ENCODE results near the gene SH3GL1.

Gene SH3GL1

DNA sequence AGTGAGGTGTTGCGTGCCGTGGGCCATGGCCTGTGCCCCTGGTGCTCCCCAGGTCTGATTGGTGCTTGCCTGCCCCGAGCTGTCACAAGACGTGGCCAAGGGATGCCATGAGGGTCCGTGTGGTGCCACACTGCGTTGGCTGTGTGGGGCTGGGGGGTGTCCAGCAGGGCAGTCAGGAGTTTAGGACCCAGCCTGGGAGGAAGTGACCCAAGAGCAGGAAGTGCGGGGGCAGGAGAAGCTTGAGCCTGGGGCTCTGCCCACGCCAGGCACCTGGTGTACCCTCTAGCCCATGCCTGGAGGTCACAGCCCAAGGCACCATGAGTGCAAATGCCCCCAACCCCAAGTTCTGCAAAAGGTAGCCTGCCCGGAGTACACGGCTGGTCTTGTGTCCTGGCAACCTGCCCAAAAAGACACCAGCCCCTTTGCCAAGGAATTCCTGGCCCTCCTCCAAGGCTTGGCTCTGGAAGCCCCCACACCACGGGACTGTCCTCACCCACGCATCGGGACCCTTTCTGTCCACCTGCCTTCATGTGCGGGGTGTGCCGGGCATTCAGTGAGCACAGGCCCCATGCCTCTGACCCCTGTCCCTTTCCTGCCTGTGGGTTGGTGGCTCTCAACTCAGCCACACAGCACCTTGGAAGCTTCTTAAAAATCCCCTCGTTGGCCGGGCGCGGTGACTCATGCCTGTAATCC, 32.1 kb downstream of the SH3GL1 start:
- H3K4me3 ChIP-seq (ENCODE audit: low read depth, low read length): no peak overlapping the region
- DNase-seq (ENCODE audit: low read depth): no peak

DNA sequence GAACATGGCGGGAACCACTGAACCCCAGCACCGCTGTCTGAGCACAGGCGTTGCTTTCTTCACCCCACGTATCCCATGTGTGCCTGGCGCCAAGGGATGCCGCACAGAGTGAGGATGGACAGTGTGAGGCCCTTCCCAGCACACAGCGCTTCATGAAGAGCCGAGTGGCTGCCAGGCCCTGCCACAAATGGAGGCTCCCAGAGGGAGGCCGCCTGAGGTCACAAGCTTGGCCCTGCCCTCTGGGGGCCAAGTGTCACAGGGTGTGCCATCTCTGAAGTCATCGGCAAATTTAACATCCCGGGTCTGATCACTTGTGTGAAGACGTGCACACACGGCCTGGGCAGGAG, 32.6 kb downstream of the SH3GL1 start:
- no peak overlapping the region for H3K4me3 ChIP-seq (ENCODE audit: low read depth, low read length)
- no peak for DNase-seq (ENCODE audit: low read depth)

DNA sequence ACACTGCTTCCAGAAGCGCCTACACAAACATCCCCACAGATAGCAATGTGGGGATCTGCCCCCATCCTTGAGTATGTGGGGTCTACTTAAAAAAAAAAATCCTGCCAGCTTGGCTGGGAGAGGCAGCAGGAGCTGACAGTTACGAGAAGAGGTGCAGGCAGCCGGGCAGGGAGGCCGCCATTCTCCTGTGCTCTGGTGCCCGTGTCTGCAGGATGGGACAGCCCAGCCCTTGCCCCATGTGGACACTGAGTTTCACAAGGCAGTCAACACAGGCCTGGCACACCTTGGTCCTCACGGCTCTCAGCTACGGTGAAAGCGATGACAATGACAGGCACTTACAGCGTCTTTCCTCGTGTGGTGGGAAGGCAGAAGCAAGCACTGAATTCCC, 33.0 kb downstream of the SH3GL1 start:
- DNase-seq (ENCODE audit: low read depth): no peak
- H3K4me3 ChIP-seq (ENCODE audit: low read depth, low read length): no peak overlapping the region

DNA sequence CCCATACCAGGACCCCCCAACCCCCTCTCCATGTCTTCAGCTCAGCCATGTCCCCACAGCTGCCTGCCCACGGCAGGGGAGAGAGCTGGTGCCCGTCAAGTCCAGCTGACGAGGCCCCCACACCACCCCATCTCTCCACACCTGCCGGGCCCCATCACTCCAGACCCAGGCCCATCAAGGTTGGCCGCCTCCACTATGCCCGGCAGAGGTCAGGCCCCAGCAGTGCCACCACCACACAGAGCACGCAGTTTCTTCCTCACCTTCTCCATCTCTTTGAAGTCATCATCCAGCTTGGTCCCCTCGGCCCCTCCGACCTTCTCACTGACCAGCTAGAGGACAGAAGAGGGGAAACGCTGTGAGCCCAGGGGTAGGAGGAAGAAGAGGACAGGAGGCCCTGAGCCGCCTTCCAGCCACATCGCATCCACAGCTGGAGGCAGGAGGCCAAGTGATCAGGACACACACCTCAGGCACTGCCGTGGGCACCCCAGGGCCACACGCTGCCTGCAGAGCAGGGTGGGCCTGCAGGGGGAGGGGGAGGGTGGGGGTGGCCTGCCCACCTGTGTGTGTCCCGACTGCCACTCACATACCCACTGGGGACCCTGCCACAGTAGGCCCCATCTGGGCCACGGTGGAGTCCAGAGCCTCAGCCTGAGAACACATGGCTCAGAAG, 33.5 kb downstream of the SH3GL1 start:
- H3K4me3 ChIP-seq (ENCODE audit: low read depth, low read length): no peak overlapping the region
- no peak for DNase-seq (ENCODE audit: low read depth)

DNA sequence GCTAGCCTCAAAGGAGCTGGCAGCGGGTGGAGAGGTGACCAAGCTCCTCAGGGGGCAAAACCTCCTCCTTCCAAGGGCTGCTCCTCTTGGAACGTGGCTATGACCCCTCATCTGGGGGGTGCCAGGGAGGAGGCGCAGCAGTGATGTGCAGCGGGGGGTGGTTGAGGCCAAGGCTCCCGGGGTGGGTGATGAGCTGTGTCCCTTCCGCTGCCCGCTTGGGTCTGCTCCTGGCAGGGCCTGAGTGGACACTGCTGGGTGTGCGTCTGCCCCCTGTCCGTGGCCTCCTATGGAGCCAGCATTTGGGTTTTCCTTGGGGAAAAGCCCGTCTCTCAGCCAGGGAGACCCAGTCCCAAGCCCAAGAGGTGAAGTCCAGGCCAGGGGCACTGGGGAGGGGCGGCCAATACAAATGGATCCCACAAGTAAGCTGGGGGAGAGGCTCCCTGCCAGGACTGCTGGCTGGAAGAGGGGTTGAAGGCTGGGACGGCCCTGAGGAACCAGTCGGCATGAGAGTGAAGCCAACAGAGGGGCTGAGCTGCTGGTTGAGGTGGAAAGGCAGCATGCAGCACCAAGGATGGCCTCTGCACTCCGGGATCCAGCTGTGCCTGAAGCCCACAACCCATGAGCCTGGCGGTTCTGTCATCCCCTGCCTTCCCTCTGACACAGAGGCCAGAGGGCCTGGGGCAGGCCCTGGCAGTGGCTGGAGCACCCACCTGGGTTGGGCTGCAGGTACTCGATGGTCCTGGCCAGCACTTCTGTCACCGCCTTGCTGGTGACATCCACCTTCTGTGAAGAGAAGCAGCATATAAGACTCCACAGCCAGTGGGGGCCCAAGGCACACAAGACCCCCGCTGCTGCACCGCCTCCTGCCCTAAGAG, 34.3 kb downstream of the SH3GL1 start:
- no peak overlapping the region for H3K4me3 ChIP-seq (ENCODE audit: low read depth, low read length)

DNA sequence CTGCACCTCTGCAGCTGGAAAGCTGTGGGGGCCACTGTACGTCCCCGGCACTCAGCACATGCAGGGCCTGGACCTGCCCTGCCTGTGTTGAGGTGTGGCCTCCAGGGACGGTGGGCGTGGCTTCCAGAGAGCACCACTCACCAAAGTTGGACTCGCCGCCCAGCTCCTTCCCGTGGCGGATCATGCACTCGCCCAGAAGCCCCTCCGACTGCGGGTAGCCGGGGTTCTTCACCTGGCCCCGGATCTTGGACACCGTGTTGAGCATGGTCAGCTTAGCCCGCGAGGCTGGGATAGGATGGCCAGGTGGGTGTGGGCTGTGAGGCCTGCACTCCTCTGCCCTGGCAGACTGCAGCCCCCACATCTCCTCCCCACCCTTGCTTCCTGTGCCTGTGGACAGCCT, 35.0 kb downstream of the SH3GL1 start:
- no peak overlapping the region for H3K4me3 ChIP-seq (ENCODE audit: low read depth, low read length)
- no peak for DNase-seq (ENCODE audit: low read depth)

More for the DNA sequence above, 34.3 kb downstream of the SH3GL1 start:
- DNase-seq (ENCODE audit: low read depth): no peak

DNA sequence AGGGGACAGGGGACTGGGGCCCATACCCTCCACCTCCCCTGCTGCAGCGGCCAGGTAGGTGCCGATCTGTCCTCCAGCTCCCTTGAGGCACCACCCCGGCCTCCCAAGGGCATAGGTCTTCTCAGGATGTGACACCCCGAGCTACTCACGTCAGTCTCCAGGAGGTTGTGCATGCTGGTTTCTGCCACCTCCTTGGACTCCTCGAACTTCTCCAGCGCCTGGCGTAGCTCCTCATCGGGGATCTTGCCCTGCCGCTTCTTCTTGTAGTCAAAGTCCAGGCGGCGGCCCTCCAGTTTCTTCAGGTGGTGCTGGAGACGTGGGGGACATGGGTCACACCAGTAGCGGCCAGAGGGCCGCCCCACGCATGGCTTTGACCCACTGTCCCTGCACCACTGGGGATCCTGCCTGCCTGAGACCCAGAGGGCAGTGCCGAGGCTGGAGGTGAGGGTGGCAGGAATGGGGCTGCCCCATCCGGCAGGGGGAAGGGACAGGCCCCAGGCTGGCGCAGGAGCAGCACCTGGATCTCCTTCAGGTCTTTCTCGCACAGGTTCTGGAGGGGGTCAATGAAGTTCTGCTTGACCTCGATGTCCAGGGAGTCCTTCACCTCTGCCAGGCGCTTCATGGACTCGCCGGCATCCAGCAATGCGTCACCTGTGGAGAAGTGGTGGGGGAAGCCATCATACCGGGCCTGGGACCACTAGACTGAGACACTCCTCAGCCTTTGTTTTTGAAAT, 36.6 kb downstream of the SH3GL1 start:
- no peak overlapping the region for H3K4me3 ChIP-seq (ENCODE audit: low read depth, low read length)
- DNase-seq (ENCODE audit: low read depth): no peak

DNA sequence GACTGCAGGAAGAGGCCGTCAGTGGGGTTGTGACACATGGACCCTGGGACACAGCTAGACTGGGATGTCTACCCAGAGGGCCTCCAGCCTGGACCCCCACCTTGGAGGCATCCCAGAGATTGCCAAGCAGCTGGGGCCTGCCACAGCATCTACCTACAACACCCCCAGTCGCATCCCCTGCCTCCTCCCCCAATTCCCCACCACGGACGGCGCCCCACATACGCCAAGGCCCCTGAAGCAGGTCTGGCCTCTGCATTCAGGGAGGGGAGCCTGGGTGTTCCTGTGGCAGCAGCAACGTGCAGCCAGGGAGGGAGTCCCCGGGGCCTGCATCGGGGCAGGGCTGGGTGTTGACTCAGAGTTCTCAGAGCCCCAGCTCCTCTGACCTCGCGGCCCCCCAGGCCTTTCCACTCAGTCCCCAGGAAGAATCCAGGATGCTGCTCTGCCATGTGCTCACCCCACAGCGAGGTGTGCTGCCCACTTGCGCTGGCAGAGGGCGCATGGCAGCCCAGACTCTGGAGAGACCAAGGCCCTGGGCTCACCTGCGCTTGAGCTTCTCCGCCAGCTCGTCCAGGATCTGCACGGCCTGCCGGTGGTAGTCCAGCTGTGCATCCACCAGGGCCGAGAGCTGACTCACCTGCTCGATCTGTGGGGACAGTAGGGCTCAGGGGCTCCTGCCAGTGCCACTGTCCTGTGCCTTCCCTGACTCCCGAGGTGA, 37.4 kb downstream of the SH3GL1 start:
- no peak overlapping the region for H3K4me3 ChIP-seq (ENCODE audit: low read depth, low read length)
- DNase-seq (ENCODE audit: low read depth): no peak

DNA sequence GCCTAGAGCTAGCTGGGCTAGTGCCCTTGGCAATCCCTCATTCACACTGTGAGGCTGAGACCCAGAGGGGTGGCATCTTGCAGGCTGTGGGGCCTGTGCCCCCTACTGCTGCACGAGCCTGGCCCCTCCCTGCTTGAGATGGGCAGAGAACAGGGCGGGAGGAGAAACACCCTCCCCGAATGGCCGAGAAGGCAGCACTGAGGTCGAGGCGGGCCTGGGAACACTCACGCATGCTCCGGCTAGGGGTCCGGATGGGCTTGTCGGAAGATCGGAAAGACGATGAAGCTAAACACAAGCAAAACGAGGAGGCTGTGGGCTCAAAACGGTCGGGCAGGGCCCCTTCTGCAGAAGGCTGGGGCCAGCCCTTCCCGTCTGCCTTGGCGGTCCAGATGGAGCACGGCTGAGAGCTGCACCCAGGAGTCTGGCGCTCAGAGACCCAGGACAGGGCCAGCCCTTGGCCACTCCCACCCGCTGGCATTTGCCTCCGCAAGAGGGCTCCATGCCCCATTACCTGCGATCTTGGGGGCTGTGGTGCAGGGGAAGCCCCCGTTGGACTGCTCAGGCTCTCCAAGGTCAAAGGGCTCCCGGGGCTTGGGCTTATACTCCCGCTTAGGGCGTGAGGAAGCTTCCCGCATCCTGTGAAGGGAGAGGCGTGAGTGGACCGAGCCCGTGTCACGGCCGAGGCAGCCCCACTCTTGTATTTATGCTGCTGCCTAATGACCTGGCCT, 38.1 kb downstream of the SH3GL1 start:
- DNase-seq (ENCODE audit: low read depth): no peak
- no peak overlapping the region for H3K4me3 ChIP-seq (ENCODE audit: low read depth, low read length)

DNA sequence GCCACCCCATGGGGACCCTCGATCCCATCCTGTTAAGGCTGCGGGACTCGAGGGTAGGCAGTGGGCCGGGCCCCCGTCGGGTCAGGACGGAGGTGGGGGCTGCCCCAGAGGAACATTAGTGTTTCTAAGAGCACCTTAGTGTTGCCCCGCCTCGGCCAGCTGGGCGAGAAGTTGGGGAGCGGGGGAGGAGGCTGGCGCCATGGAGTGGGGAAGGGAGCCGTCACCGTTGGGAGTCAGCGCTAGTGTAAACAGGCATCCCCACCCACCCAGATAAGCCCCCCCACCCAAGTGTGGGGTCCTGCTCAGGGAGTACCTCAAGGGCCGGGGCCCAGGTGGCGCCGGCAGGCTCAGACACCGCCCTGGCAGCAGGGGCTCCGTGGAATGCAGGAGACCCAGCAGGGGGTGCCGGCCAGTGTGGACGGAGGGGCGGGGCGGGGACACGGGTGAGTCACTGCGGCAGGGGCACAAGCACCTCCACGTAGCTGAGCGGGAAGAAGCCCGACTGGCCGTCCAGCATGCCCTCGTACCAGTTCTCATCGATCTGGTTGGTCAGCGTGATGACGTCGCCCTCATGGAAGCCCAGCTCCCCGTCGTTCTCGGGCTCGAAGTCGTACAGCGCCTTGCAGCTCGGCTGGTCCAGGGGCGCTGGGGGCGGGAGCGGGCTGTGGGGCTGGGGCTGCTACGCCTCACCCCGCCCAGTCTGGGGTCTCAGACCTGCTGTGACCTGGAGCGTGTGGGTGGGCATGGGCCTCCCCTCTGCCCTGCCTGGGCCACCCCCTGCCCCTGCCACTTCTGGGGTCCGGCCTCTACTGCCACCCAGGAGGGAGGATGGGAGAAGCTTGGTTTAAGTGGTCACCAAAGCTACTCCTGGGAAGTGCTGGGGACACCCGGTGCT, 38.9 kb downstream of the SH3GL1 start:
- no peak overlapping the region for H3K4me3 ChIP-seq (ENCODE audit: low read depth, low read length)
- DNase-seq (ENCODE audit: low read depth): no peak

DNA sequence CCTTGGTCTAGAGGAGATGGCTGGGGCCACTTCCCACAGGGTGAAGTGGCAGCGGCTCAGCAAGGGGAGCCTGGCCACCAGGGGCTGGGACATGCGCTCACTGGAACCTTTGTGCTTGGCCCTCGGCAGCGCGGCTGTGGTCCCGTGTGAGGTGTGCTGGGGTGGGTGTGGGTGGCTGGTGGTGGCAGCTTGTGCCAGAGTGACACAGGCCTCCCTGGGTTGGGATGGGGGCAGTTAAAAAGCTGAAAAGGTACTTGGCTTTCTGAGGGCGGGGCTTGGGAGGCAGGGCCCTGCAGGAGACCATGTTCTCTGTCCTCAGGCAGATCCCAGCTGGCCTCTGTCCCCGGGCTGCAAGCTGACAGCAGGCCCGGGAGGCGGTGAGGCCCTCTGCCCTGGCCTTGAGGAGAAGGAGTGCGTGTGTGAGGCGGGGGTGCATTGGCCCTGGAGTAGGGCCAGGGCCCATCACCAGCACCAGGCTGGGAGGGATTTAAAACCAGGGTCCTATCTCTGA, 39.7 kb downstream of the SH3GL1 start:
- no peak overlapping the region for H3K4me3 ChIP-seq (ENCODE audit: low read depth, low read length)

DNA sequence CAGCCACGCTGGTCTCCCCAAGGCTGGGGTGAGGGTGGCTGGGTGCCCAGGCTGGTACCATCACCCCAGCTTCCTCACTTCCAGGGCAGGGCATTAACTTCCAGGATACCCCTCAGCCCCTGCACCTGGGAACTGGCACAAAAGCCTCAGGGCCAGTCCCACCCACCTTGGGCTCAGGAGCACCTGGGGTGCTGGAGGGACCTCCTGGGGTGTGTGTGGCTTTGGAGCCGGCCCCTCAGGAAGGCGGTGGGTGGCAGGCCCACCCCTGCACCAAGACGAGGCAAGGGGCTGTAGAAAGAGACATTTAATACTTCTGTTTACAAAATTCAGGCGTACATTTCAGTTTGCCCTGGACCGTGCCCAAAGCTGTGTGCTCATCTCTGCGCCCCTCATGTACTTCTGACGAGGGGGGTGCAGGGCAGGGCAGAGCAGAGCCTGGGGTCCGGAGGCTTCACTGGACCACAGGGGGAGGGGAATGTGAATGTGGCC, 40.2 kb downstream of the SH3GL1 start:
- no peak overlapping the region for H3K4me3 ChIP-seq (ENCODE audit: low read depth, low read length)
- DNase-seq (ENCODE audit: low read depth): no peak

More for the DNA sequence above, 39.7 kb downstream of the SH3GL1 start:
- no peak for DNase-seq (ENCODE audit: low read depth)

DNA sequence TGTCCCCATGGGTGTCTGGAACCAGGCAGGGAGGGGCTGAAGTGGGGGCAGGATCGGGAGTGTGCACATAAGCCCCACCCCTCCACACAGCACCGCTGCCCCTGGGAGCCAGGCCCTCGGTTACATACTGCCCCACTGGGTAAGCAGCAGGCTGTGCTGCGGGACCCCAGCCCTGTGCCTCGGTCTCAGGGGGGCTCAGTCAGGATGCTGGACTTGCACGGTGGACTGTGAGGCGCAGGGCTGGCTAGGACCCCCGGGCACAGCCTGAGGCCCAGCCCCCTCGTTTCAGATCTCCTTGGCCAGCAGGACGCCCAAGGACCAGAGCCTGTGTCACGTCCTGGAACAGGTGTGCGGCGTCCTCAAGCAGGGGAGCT, 40.7 kb downstream of the SH3GL1 start:
- H3K4me3 ChIP-seq (ENCODE audit: low read depth, low read length): no peak overlapping the region
- DNase-seq (ENCODE audit: low read depth): no peak

DNA sequence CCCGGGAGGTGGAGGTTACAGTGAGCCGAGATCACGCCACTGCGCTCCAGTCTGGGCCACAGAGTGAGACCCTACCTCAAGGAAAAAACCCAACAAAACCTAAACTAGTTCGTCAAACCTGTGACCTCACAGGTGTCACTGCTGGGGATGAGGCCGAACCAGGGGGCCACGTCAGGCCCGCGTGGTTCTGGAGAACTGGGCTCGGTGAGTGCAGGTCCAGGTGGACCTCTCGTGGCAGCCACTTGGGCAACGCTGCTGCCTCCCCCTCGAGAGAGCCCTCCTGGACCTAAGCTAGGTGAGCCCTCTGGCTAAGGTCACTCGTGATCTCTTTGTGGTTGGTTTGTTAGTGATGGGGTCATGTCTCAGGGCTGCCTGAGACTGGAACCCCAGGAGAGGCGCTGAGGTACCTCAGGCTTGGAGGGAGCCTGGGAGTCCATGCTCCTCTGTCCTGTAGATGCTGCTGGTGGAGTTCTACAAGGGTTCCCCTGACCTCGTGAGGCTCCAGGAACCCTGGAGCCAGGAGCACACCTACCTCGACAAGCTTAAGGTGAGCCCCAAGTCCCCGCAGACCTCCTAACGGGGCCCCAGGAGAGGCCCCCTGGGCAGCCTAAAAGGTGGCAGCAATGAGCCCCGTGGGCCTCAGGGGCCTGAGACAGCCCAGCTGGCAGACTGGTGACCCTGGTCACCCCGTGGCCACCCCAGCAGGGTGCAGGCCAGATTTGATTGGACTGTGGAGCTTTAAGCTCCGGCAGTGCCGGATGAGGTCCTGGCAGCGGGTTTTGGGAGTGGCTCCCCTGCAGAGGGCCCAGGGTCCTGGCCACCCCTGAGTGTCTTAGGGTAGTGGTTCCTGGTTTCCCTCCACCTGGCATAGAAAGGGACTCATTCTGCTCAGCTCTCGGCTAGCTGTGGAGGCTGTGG, 41.4 kb downstream of the SH3GL1 start:
- DNase-seq (ENCODE audit: low read depth): no peak
- no peak overlapping the region for H3K4me3 ChIP-seq (ENCODE audit: low read depth, low read length)

DNA sequence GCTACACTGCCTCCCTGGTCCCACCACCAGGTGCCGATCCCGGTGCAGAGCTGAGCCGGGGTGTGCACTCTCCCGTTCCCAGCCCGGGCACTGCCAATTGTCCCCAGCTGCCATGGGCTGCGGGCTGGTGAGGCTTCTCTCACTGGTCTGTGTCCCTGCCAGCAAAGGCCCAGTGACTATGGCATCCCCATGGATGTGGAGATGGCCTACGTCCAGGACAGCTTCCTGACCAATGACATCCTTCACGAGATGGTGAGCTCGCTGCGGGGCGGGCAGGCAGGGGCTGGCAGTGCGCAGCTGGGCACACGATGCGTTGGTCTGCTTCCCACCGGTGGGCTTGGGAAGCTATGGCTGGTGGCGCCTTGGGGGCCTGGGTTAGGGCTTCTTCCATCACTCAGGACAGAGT, 42.4 kb downstream of the SH3GL1 start:
- no peak for DNase-seq (ENCODE audit: low read depth)
- H3K4me3 ChIP-seq (ENCODE audit: low read depth, low read length): no peak overlapping the region

DNA sequence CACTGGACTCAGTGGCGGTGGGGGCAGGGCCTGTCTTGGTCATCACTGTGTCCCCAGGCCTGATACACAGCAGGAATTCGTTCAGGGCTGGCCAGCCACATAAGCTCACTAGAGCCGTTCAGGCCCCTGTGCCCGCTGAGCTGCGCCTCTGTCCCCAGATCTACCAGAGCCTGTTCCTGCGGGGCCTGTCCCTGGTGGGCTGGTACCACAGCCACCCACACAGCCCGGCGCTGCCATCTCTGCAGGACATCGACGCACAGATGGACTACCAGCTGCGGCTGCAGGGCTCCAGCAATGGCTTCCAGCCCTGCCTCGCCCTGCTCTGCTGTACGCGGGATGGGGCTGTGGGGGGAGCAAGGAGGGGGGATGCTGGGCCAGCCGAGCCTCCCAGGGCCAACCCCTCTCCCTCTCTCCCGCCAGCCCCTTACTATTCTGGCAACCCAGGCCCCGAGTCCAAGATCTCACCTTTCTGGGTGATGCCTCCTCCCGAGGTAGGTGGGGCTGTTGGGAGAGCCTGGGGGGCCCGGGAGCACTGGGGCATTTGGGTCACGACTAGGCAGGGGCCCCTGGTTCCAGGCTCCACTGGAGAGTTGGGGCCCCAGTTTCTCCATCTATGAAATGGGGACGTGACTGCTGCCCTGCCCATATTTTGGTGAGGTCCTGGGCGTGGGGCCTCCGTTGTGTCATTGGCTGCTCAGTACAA, 43.1 kb downstream of the SH3GL1 start:
- no peak for DNase-seq (ENCODE audit: low read depth)
- H3K4me3 ChIP-seq (ENCODE audit: low read depth, low read length): no peak overlapping the region
